ENCODE data around the gene ST8SIA6. TPM values are rescaled to one million over a fixed set of nuclear protein-coding genes. Genes with fewer than 3 reads are reported as not detected.

The ST8SIA6 gene
- total and polyA plus RNA-seq, 9 of the 15 experiments (the other 6 are each of a cell fraction or from before 2014, with no cell fraction given) = 0.69 to 6.7 (median 5.0) TPM

DNA sequence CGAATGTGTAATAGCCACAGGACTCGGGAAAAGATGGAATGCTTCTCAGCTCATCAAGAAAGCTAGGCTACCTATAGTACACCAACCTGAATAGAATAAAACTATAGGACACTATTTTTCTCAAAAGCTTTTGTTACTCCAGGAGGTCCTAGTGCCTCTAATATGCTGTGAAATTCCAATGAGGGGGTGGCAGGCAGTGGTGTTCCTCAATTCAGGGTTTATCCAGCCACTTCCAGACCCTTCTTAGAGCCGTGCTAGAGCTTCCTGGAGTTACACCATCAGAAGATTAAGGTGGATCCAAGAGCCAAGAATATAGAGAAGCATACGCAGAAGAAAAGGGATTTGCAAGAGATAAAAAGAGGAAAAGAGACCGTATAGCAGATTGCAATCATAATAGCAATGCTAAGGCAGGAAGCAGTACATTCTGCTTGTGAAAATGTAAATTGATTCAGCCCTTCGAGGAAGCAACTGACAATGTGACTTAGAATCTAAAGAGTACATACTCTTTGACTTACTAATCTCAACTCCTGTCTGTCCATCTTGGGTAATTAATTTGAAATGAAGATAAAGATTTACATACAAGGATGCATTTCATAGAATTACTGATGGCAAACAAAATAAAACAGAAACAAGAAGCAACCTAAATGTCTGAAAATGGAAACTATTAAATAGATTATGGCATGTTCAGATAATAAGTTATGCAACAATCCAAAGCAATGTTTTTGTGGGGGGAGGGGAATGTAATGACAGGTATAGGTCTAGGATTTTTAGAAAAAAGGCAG lies 2.1 kb downstream of the ST8SIA6 start (continued):
- TF ChIP-seq, protein P1, sequence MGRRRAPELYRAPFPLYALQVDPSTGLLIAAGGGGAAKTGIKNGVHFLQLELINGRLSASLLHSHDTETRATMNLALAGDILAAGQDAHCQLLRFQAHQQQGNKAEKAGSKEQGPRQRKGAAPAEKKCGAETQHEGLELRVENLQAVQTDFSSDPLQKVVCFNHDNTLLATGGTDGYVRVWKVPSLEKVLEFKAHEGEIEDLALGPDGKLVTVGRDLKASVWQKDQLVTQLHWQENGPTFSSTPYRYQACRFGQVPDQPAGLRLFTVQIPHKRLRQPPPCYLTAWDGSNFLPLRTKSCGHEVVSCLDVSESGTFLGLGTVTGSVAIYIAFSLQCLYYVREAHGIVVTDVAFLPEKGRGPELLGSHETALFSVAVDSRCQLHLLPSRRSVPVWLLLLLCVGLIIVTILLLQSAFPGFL (CRISPR knock-in tag; IDR thresholded peaks at IDR 0.05) = no peak
- TF ChIP-seq EP300 (IDR thresholded peaks at IDR 0.05; ENCODE audit: low read length) = 0 out of 2 replicates have a peak, but pooled peaks have one; percentile 4

DNA sequence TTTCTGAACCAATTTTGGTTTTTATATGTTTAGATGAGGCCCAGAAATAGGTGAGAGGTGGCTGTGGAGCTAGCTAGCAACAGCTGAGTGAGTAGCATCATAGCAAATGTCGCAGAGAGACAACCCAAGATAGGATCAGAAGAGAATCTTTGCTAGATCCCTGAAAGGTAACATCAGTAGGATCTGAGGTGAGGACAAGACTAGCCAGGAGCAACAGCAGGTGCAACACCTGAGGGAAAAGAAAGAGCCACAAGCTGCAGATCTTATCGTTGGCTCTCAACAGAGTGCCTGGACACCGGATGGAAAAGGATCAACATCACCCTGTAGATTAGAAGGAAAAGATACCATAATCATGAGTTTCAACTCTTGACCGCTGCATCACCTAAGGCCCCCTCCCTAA lies 4.4 kb downstream of the ST8SIA6 start:
- no peaks in the 10 kb centered on the region for H4K20me1 ChIP-seq (replicated peaks; ENCODE audit: control insufficient read depth, insufficient read depth, low read length)
- no peak for ATAC-seq
- no peak overlapping the region for H3K27ac ChIP-seq (ENCODE audit: extremely low read depth, low read depth, low read length)
- H3K9ac ChIP-seq (ENCODE audit: insufficient read depth in 1 of 2, low read depth in 2 of 2, low read length in 2 of 2) = no peak overlapping the region
- no peak for DNase-seq (ENCODE audit: extremely low read depth in 1 of 4, low spot score in 3 of 4)
- in situ Hi-C loops (cut with MboI) = no loop called here
- no peaks in the 10 kb centered on the region for H3K9me1 ChIP-seq (ENCODE audit: control insufficient read depth, insufficient read depth, low read length)
- intact Hi-C loops (cut with micrococcal nuclease) = no loop called here
- H3K4me1 ChIP-seq (replicated peaks in 1 of 2; ENCODE audit: control insufficient read depth in 2 of 2, insufficient read depth in 2 of 2, low read length in 2 of 2) = peaks cover 23 to 24% of the 10 kb centered on the region in 2 experiments; a peak in 4 of 5 replicates
- CTCF ChIA-PET (ENCODE audit: low intra/inter-chr PET ratio) = interaction anchor here (0.5 kb wide), 1 partner anchor 277 kb away, joined by 5 read pairs; no protein-coding TSS in a partner anchor
- no peaks in the 10 kb centered on the region for H3K27me3 ChIP-seq (ENCODE audit: control insufficient read depth in 2 of 2, insufficient read depth in 2 of 2, low read length in 2 of 2)
- WGBS (ENCODE audit: insufficient coverage, low coverage, missing lambda C conversion rate) = 76% methylated on average over 4 of the region's 4 CpGs
- H3K4me3 ChIP-seq = no peak overlapping the region
- no peak overlapping the region for H2AFZ ChIP-seq (ENCODE audit: low read depth, low read length)
- H3K79me2 ChIP-seq (ENCODE audit: control insufficient read depth, insufficient read depth, low read length) = peaks cover 86% of the 10 kb centered on the region
- H3K4me2 ChIP-seq (ENCODE audit: insufficient read depth, low read length) = peak overlapping the region; percentile 96
- no peaks in the 10 kb centered on the region for H3K9me3 ChIP-seq (replicated peaks; ENCODE audit: control insufficient read depth, insufficient read depth, low read depth, low read length)
- H3K36me3 ChIP-seq (ENCODE audit: control insufficient read depth, insufficient read depth, low read length) = peaks cover 56% of the 10 kb centered on the region
- BruUV-seq (replicated peaks) = no TSS peak
- peak; percentile 15 for FAIRE-seq
- POLR2A ChIA-PET = interaction anchor here (0.5 to 6.4 kb wide), 4 partner anchors 9 to 109 kb away, joined by 3 to 29 read pairs (median 6); no protein-coding TSS in a partner anchor
- no peak for TF ChIP-seq POLR2G (IDR thresholded peaks at IDR 0.05; ENCODE audit: low read depth, low read length)
- no peak for TF ChIP-seq ELF2 (CRISPR knock-in tag; IDR thresholded peaks at IDR 0.05)
- no peak for TF ChIP-seq ZNF77 (CRISPR knock-in tag; IDR thresholded peaks at IDR 0.05)
- no peak for TF ChIP-seq CEBPB (tag; IDR thresholded peaks at IDR 0.05)
- no peak for TF ChIP-seq MBD2 (IDR thresholded peaks at IDR 0.05; ENCODE audit: borderline replicate concordance, low read depth)
- no peak for TF ChIP-seq TOE1 (IDR thresholded peaks at IDR 0.05; ENCODE audit: borderline replicate concordance)
- no peak for TF ChIP-seq TOE1 (CRISPR knock-in tag; IDR thresholded peaks at IDR 0.05; ENCODE audit: borderline replicate concordance, low read depth)
- TF ChIP-seq MED1 (CRISPR knock-in tag; IDR thresholded peaks at IDR 0.05; ENCODE audit: borderline replicate concordance) = no peak
- no peak for TF ChIP-seq SMARCC2 (IDR thresholded peaks at IDR 0.05; ENCODE audit: low read depth)
- TF ChIP-seq CBX2 (IDR thresholded peaks at IDR 0.05; ENCODE audit: insufficient read depth, low read length, poor library complexity, severe bottlenecking) = no peak
- TF ChIP-seq ZNF436 (CRISPR knock-in tag; IDR thresholded peaks at IDR 0.05) = no peak
- TF ChIP-seq ESRRA (IDR thresholded peaks at IDR 0.05; ENCODE audit: borderline replicate concordance, low read depth) = no peak
- no peak for TF ChIP-seq SRSF7 (optimal IDR thresholded peaks at IDR 0.05; ENCODE audit: low read depth, low read length)
- no peak for TF ChIP-seq MECOM (CRISPR knock-in tag; IDR thresholded peaks at IDR 0.05)
- TF ChIP-seq, protein P2, sequence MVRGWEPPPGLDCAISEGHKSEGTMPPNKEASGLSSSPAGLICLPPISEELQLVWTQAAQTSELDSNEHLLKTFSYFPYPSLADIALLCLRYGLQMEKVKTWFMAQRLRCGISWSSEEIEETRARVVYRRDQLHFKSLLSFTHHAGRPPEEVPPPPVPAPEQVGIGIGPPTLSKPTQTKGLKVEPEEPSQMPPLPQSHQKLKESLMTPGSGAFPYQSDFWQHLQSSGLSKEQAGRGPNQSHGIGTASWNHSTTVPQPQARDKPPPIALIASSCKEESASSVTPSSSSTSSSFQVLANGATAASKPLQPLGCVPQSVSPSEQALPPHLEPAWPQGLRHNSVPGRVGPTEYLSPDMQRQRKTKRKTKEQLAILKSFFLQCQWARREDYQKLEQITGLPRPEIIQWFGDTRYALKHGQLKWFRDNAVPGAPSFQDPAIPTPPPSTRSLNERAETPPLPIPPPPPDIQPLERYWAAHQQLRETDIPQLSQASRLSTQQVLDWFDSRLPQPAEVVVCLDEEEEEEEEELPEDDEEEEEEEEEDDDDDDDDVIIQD (CRISPR knock-in tag; IDR thresholded peaks at IDR 0.05) = no peak
- TF ChIP-seq, protein P3, sequence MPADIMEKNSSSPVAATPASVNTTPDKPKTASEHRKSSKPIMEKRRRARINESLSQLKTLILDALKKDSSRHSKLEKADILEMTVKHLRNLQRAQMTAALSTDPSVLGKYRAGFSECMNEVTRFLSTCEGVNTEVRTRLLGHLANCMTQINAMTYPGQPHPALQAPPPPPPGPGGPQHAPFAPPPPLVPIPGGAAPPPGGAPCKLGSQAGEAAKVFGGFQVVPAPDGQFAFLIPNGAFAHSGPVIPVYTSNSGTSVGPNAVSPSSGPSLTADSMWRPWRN (IDR thresholded peaks at IDR 0.05; ENCODE audit: low read depth) = no peak
- no peak for TF ChIP-seq NELFE (IDR thresholded peaks at IDR 0.05; ENCODE audit: insufficient read depth, insufficient read length)

Data from K562 (cell line).